NB4 (cell line): Measurements from ENCODE around the gene PRKACB.
"Not testable (repeated sequence)": the region's sequence is repeated elsewhere in the genome, so short reads cannot be mapped to it uniquely, and the experiment has no call there.

Source experiments
- DNase-seq: peaks from one replicate; pipeline ENCODE4 v3.0.0; 2010; ENCODE audit warnings: low read depth
- H3K4me3 ChIP-seq: one replicate; pipeline ENCODE4 v1.5.1; 2011; ENCODE audit warnings: mild to moderate bottlenecking, low read depth, low read length, moderate library complexity
- CTCF ChIP-seq: IDR thresholded peaks from one replicate; pipeline ENCODE4 v1.5.1; 2012; ENCODE audit warnings: low read depth, low read length
- MAX ChIP-seq: IDR thresholded peaks from 2 replicates; pipeline ENCODE4 v1.6.1; 2011; ENCODE audit warnings: low read depth, low read length
- MYC ChIP-seq: IDR thresholded peaks from 2 replicates; pipeline ENCODE4 v1.6.1; 2011; ENCODE audit warnings: low read depth, low read length
- POLR2A ChIP-seq: IDR thresholded peaks from 2 replicates; pipeline ENCODE4 v1.6.1; 2011; ENCODE audit warnings: mild to moderate bottlenecking; ENCODE audit not compliant: insufficient read length; ENCODE audit errors: extremely low read depth

PRKACB gene

GRCh38 chr1:84225646-84226045, 81.6 kb downstream of the PRKACB start:
- TF ChIP-seq MYC (no peak), CTCF (no peak), POLR2A (no peak), MAX (no peak)
- DNase-seq = peak; percentile 12
- H3K4me3 ChIP-seq = no peak overlapping the region

GRCh38 chr1:84232676-84233075, 88.6 kb downstream of the PRKACB start:
- DNase-seq, H3K4me3 ChIP-seq: not testable (repeated sequence)

GRCh38 chr1:84236256-84236655, 92.2 kb downstream of the PRKACB start:
- DNase-seq = no peak
- H3K4me3 ChIP-seq = no peak overlapping the region
- TF ChIP-seq MAX (no peak), POLR2A (no peak), CTCF (no peak), MYC (no peak)

- TF ChIP-seq POLR2A = no peak
- TF ChIP-seq MYC = no peak
- no peak for TF ChIP-seq CTCF
- TF ChIP-seq MAX = no peak
- DNase-seq = no peak
- H3K4me3 ChIP-seq = no peak overlapping the region
Observed at GRCh38 chr1:84242641-84243040, 98.6 kb downstream of the PRKACB start.

GRCh38 chr1:84245563-84245962, 101.5 kb downstream of the PRKACB start:
- H3K4me3 ChIP-seq = no peak overlapping the region
- TF ChIP-seq MAX (no peak), MYC (no peak), POLR2A (no peak), CTCF (no peak)
- no peak for DNase-seq

- TF ChIP-seq POLR2A (no peak), MYC (no peak)
- DNase-seq = no peak
- no peak overlapping the region for H3K4me3 ChIP-seq
Observed at GRCh38 chr1:84246213-84246612, 102.1 kb downstream of the PRKACB start.

- H3K4me3 ChIP-seq = no peak overlapping the region
- TF ChIP-seq POLR2A (no peak), MAX (no peak), MYC (no peak), CTCF (no peak)
- no peak for DNase-seq
Observed at GRCh38 chr1:84247425-84248220, 103.6 kb downstream of the PRKACB start.
